GM23338 (cell line): ENCODE results near the gene KCNMA1. TPM values are rescaled to one million over a fixed set of nuclear protein-coding genes. Genes with fewer than 3 reads are reported as not detected.

Experiments
- ATAC-seq: fragments of 200-7000 bp; cut with Tn5 transposase; 3 replicates; pipeline ENCODE4 v1.9.1; 2020
- DNase-seq: peaks from one replicate; pipeline ENCODE4 v3.0.0-alpha.2; 2015; ENCODE audit warnings: low spot score
- H2AFZ ChIP-seq: fragments of 200-600 bp; sonication (generic); 2 replicates; pipeline ENCODE4 v1.8.0; 2016; ENCODE audit warnings: antibody characterized with exemption, mild to moderate bottlenecking, moderate library complexity
- H3F3A ChIP-seq: fragments of 200-600 bp; sonication (generic); replicated peaks from 2 replicates; pipeline ENCODE4 v1.8.0; 2017; ENCODE audit warnings: antibody characterized with exemption, mixed run types, low read depth
- H3K27ac ChIP-seq: fragments of 200-600 bp; sonication (generic); 2 replicates; pipeline ENCODE4 v1.6.1; 2016; ENCODE audit warnings: low read depth
- H3K27me3 ChIP-seq: fragments of 200-600 bp; sonication (generic); 2 replicates; pipeline ENCODE4 v1.8.0; 2016; ENCODE audit warnings: mild to moderate bottlenecking, mixed run types, moderate library complexity; ENCODE audit not compliant: insufficient read depth
- H3K36me3 ChIP-seq: fragments of 200-600 bp; sonication (generic); 2 replicates; pipeline ENCODE4 v1.8.0; 2016; ENCODE audit warnings: mild to moderate bottlenecking; ENCODE audit not compliant: insufficient read depth
- H3K4me1 ChIP-seq: fragments of 200-600 bp; sonication (generic); 2 replicates; pipeline ENCODE4 v1.8.0; 2016; ENCODE audit warnings: mild to moderate bottlenecking, moderate library complexity; ENCODE audit not compliant: insufficient read depth
- H3K4me2 ChIP-seq: fragments of 200-600 bp; sonication (generic); 2 replicates; pipeline ENCODE4 v1.7.1; 2017; ENCODE audit warnings: mixed run types
- H3K4me3 ChIP-seq: fragments of 200-600 bp; sonication (generic); 2 replicates; pipeline ENCODE4 v1.6.1; 2016; ENCODE audit warnings: mixed run types
- H3K79me2 ChIP-seq: fragments of 200-600 bp; sonication (generic); replicated peaks from 2 replicates; pipeline ENCODE4 v1.8.0; 2017; ENCODE audit warnings: mild to moderate bottlenecking; ENCODE audit not compliant: insufficient read depth
- H3K9me2 ChIP-seq: fragments of 200-600 bp; sonication (generic); 2 replicates; pipeline ENCODE4 v1.8.0; 2017; ENCODE audit not compliant: insufficient read depth
- H4K20me1 ChIP-seq: fragments of 200-600 bp; sonication (generic); replicated peaks from 2 replicates; pipeline ENCODE4 v1.8.0; 2017; ENCODE audit warnings: mild to moderate bottlenecking; ENCODE audit not compliant: insufficient read depth
- H3K27ac Mint-ChIP-seq: 2 replicates; pipeline ENCODE4 v1.8.0; 2020; ENCODE audit warnings: inconsistent platforms, mild to moderate bottlenecking, moderate library complexity, mixed read lengths
- H3K27me3 Mint-ChIP-seq: 3 replicates; pipeline ENCODE4 v1.8.0; 2022; ENCODE audit warnings: low read depth, mild to moderate bottlenecking, moderate library complexity, mixed read lengths, inconsistent platforms; ENCODE audit not compliant: insufficient read depth, poor library complexity
- H3K36me3 Mint-ChIP-seq: 3 replicates; pipeline ENCODE4 v1.8.0; 2021; ENCODE audit warnings: low read depth, mild to moderate bottlenecking, inconsistent platforms, moderate library complexity, mixed read lengths
- H3K4me1 Mint-ChIP-seq: 3 replicates; pipeline ENCODE4 v1.8.0; 2020; ENCODE audit warnings: mild to moderate bottlenecking, inconsistent platforms, mixed read lengths
- H3K4me3 Mint-ChIP-seq: 3 replicates; pipeline ENCODE4 v1.8.0; 2021; ENCODE audit warnings: moderate library complexity, mild to moderate bottlenecking, inconsistent platforms, mixed read lengths
- H3K9me3 Mint-ChIP-seq: 3 replicates; pipeline ENCODE4 v1.8.0; 2020; ENCODE audit warnings: moderate library complexity, mild to moderate bottlenecking, inconsistent platforms, mixed read lengths
- CREB1 ChIP-seq: fragments of 250-450 bp; sonication (Bioruptor Pico); IDR thresholded peaks from 2 replicates; pipeline ENCODE4 v1.5.0; 2020; ENCODE audit warnings: low read depth, mild to moderate bottlenecking, moderate library complexity
- EZH2 ChIP-seq: fragments of 200-600 bp; sonication (generic); IDR thresholded peaks from one replicate; pipeline ENCODE4 v1.8.0; 2017; ENCODE audit warnings: antibody characterized with exemption, mild to moderate bottlenecking, low read depth; ENCODE audit not compliant: unreplicated experiment
- EZH2phosphoT487 ChIP-seq: fragments of 200-600 bp; sonication (generic); IDR thresholded peaks from one replicate; pipeline ENCODE4 v1.8.1; 2018; ENCODE audit warnings: antibody characterized with exemption; ENCODE audit not compliant: unreplicated experiment
- JUNB ChIP-seq: IDR thresholded peaks from one replicate; pipeline ENCODE4 v1.6.1; 2016; ENCODE audit warnings: antibody characterized with exemption; ENCODE audit not compliant: unreplicated experiment
- NANOG ChIP-seq: IDR thresholded peaks from 2 replicates; pipeline ENCODE4 v1.6.1; 2016; ENCODE audit warnings: antibody characterized with exemption, borderline replicate concordance
- POLR2AphosphoS5 ChIP-seq: IDR thresholded peaks from 2 replicates; pipeline ENCODE4 v1.6.1; 2016; ENCODE audit warnings: antibody characterized with exemption, low read depth
- STAT1 ChIP-seq: IDR thresholded peaks from one replicate; pipeline ENCODE4 v1.6.1; 2016; ENCODE audit warnings: antibody characterized with exemption; ENCODE audit not compliant: unreplicated experiment
- ZNF114 ChIP-seq: fragments of 250-450 bp; sonication (Bioruptor Pico); IDR thresholded peaks from 2 replicates; pipeline ENCODE4 v1.5.0; 2020; ENCODE audit warnings: mild to moderate bottlenecking, moderate library complexity
- ZNF331 ChIP-seq: fragments of 250-450 bp; sonication (Bioruptor Pico); IDR thresholded peaks from 2 replicates; pipeline ENCODE4 v1.5.0; 2020; ENCODE audit warnings: low read depth, mild to moderate bottlenecking, moderate library complexity
- ZNF462 ChIP-seq: fragments of 250-450 bp; sonication (Bioruptor Pico); IDR thresholded peaks from 2 replicates; pipeline ENCODE4 v1.5.0; 2020; ENCODE audit warnings: mild to moderate bottlenecking, moderate library complexity
- polyA plus RNA-seq: library from polyadenylated mRNA; unstranded; fragments of >200 nt; fragmentation: Nextera tagmentation; extraction: Ambion mirVana; gene quantifications from 2 replicates; pipeline ENCODE4 v1.2.1, GENCODE V29; 2016
- total RNA-seq: library from RNA; depleted of rRNA; stranded (reverse); fragments of >200 nt; shearing (Covaris generic); gene quantifications from 2 replicates; pipeline ENCODE4 v1.2.3, GENCODE V29; 2014
- TF ChIP-seq, protein P1 (sequence below), 2 experiments: fragments of 200-600 bp in 1 of 2; sonication (generic) in 1 of 2; conservative IDR thresholded peaks; 2 replicates each; pipeline versions ENCODE4 v1.5.1 to v1.6.1; 2016 to 2017; ENCODE audit warnings: antibody characterized with exemption in 2 of 2, low read depth in 2 of 2, mild to moderate bottlenecking in 2 of 2, moderate library complexity in 1 of 2
- TF ChIP-seq, protein P2 (sequence below): IDR thresholded peaks from one replicate; pipeline ENCODE4 v1.6.1; 2018; ENCODE audit warnings: antibody characterized with exemption; ENCODE audit not compliant: unreplicated experiment
- TF ChIP-seq, protein P3 (sequence below): IDR thresholded peaks from 2 replicates; pipeline ENCODE4 v1.6.1; 2016; ENCODE audit warnings: antibody characterized with exemption

Gene KCNMA1
- total and polyA plus RNA-seq, 2 experiments from 2014 or later = 8.2 to 9.0 TPM

DNA sequence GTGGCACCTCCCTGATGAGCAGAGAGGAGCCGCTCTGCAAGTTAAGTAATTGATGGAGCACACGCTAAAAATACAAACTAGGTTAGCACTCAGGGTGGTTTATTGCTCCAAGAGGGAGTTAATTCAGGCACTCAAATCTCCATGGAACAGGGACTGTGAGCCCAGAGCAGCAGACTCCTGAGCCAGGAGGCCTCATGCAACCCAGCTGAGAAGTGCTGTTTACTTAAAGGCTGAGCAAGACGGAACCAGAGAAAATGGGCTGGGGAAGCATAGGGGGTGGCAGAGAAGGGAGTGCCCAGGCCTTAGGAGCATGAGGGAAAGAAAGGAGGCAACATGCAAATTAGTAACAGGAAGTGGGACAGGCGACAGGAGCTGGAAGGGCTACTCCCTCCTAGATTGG is 174.1 kb downstream of the KCNMA1 start:
- H4K20me1 ChIP-seq = no peaks in the 10 kb centered on the region
- Mint-ChIP-seq H3K27me3 (peaks cover 1% of the 10 kb centered on the region), H3K4me1 (peaks cover 7% of the 10 kb centered on the region), H3K27ac (no peak overlapping the region), H3K4me3 (no peak overlapping the region; the same call in 2 of the 3 replicates), H3K36me3 (no peaks in the 10 kb centered on the region), H3K9me3 (no peaks in the 10 kb centered on the region)
- peak; percentile 31 for ATAC-seq
- no peaks in the 10 kb centered on the region for H3K36me3 ChIP-seq
- H3K27me3 ChIP-seq = no peaks in the 10 kb centered on the region
- H3K27ac ChIP-seq = no peak overlapping the region
- no peak for DNase-seq
- H3K9me2 ChIP-seq = no peaks in the 10 kb centered on the region
- no peak overlapping the region for H3K4me3 ChIP-seq
- H2AFZ ChIP-seq = no peak overlapping the region
- H3F3A ChIP-seq = no peaks in the 10 kb centered on the region
- H3K79me2 ChIP-seq = no peaks in the 10 kb centered on the region
- TF ChIP-seq, protein P1, sequence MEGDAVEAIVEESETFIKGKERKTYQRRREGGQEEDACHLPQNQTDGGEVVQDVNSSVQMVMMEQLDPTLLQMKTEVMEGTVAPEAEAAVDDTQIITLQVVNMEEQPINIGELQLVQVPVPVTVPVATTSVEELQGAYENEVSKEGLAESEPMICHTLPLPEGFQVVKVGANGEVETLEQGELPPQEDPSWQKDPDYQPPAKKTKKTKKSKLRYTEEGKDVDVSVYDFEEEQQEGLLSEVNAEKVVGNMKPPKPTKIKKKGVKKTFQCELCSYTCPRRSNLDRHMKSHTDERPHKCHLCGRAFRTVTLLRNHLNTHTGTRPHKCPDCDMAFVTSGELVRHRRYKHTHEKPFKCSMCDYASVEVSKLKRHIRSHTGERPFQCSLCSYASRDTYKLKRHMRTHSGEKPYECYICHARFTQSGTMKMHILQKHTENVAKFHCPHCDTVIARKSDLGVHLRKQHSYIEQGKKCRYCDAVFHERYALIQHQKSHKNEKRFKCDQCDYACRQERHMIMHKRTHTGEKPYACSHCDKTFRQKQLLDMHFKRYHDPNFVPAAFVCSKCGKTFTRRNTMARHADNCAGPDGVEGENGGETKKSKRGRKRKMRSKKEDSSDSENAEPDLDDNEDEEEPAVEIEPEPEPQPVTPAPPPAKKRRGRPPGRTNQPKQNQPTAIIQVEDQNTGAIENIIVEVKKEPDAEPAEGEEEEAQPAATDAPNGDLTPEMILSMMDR (conservative IDR thresholded peaks at IDR 0.05; ENCODE audit: low read depth in 2 of 2) = no peak
- TF ChIP-seq, protein P2, sequence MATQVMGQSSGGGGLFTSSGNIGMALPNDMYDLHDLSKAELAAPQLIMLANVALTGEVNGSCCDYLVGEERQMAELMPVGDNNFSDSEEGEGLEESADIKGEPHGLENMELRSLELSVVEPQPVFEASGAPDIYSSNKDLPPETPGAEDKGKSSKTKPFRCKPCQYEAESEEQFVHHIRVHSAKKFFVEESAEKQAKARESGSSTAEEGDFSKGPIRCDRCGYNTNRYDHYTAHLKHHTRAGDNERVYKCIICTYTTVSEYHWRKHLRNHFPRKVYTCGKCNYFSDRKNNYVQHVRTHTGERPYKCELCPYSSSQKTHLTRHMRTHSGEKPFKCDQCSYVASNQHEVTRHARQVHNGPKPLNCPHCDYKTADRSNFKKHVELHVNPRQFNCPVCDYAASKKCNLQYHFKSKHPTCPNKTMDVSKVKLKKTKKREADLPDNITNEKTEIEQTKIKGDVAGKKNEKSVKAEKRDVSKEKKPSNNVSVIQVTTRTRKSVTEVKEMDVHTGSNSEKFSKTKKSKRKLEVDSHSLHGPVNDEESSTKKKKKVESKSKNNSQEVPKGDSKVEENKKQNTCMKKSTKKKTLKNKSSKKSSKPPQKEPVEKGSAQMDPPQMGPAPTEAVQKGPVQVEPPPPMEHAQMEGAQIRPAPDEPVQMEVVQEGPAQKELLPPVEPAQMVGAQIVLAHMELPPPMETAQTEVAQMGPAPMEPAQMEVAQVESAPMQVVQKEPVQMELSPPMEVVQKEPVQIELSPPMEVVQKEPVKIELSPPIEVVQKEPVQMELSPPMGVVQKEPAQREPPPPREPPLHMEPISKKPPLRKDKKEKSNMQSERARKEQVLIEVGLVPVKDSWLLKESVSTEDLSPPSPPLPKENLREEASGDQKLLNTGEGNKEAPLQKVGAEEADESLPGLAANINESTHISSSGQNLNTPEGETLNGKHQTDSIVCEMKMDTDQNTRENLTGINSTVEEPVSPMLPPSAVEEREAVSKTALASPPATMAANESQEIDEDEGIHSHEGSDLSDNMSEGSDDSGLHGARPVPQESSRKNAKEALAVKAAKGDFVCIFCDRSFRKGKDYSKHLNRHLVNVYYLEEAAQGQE = no peak
- TF ChIP-seq NANOG (no peak), ZNF331 (CRISPR knock-in tag) (no peak), CREB1 (CRISPR knock-in tag) (no peak), JUNB (no peak), EZH2phosphoT487 (no peak), ZNF114 (CRISPR knock-in tag) (no peak), ZNF462 (CRISPR knock-in tag) (no peak), STAT1 (no peak), POLR2AphosphoS5 (no peak), EZH2 (no peak)
- TF ChIP-seq, protein P3, sequence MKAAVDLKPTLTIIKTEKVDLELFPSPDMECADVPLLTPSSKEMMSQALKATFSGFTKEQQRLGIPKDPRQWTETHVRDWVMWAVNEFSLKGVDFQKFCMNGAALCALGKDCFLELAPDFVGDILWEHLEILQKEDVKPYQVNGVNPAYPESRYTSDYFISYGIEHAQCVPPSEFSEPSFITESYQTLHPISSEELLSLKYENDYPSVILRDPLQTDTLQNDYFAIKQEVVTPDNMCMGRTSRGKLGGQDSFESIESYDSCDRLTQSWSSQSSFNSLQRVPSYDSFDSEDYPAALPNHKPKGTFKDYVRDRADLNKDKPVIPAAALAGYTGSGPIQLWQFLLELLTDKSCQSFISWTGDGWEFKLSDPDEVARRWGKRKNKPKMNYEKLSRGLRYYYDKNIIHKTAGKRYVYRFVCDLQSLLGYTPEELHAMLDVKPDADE = no peak
- peaks cover 6% of the 10 kb centered on the region; the same call in 1 of the 2 replicates for H3K4me1 ChIP-seq
- no peak overlapping the region for H3K4me2 ChIP-seq
